ENCODE data around the gene CCNL2.

- TF ChIP-seq CTCF (IDR thresholded peaks at IDR 0.05) (no peak), POLR2A (IDR thresholded peaks at IDR 0.05) (no peak)
Observed at GRCh38 chr1:1430992-1431844, 32.1 kb upstream of the CCNL2 start.

All from adrenal gland (tissue), 5 donors.